ENCODE results near the gene KLF13. TPM values are rescaled to one million over a fixed set of nuclear protein-coding genes. Genes with fewer than 3 reads are reported as not detected.

Gene KLF13
- total RNA-seq, 1 experiment from 2014 or later = 60.1 TPM

- CTCF ChIA-PET = no interaction called here
- no peak overlapping the region for H3K4me2 ChIP-seq (ENCODE audit: low read length)
- H3K4me3 ChIP-seq (replicated peaks in 1 of 2; ENCODE audit: low read depth in 1 of 2, low read length in 2 of 2) = no peak overlapping the region
- H2AFZ ChIP-seq (ENCODE audit: low read depth, low read length, poor library complexity, severe bottlenecking) = no peak overlapping the region
- H4K20me1 ChIP-seq (ENCODE audit: insufficient read depth) = no peaks in the 10 kb centered on the region
- H3K36me3 ChIP-seq (ENCODE audit: control insufficient read depth in 1 of 2, insufficient read depth in 2 of 2, low read length in 2 of 2) = no peaks in the 10 kb centered on the region
- H3K9me3 ChIP-seq (ENCODE audit: control insufficient read depth in 1 of 2, insufficient read depth in 1 of 2, low read depth in 1 of 2, low read length in 2 of 2) = no peaks in the 10 kb centered on the region
- no TSS peak for BruUV-seq (replicated peaks)
- RAD21 ChIA-PET (ENCODE audit: low non-redundant PET in 1 of 2, low total read pairs in 2 of 2, uncharacterized antibody in 2 of 2, unreplicated experiment in 2 of 2) = no interaction called here
- ATAC-seq (no peak), DNase-seq (ENCODE audit: low read depth, low spot score) (no peak)
- POLR2A ChIA-PET = no interaction called here
- no peaks in the 10 kb centered on the region for H3K9me2 ChIP-seq (ENCODE audit: insufficient read depth)
- H3K27me3 ChIP-seq (ENCODE audit: insufficient read depth, low read length) = no peaks in the 10 kb centered on the region
- no peak overlapping the region for H3K9ac ChIP-seq (ENCODE audit: low read length)
- no peak overlapping the region for H3K27ac ChIP-seq (ENCODE audit: low read depth, low read length)
- no peak for TF ChIP-seq MAX (IDR thresholded peaks at IDR 0.05)
- TF ChIP-seq EGR1 (IDR thresholded peaks at IDR 0.05; ENCODE audit: low read depth) = no peak
- no peak for TF ChIP-seq CTCF (IDR thresholded peaks at IDR 0.05 in 2 of 3, conservative IDR thresholded peaks at IDR 0.05 in 1 of 3; ENCODE audit: borderline replicate concordance in 1 of 3, insufficient read depth in 1 of 3, low read depth in 2 of 3, low read length in 2 of 3)
- TF ChIP-seq POLR2A (IDR thresholded peaks at IDR 0.05; ENCODE audit: borderline replicate concordance, extremely low read depth, insufficient read depth, insufficient read length) = no peak
- no peak for TF ChIP-seq ATF3 (IDR thresholded peaks at IDR 0.05)
- no peak for TF ChIP-seq RAD21 (IDR thresholded peaks at IDR 0.05; ENCODE audit: low read depth)
- TF ChIP-seq EZH2phosphoT487 (IDR thresholded peaks at IDR 0.05; ENCODE audit: borderline replicate concordance) = no peak
- TF ChIP-seq ZNF274 (IDR thresholded peaks at IDR 0.05; ENCODE audit: low read depth, low read length) = no peak
- no peak for TF ChIP-seq SIN3A (IDR thresholded peaks at IDR 0.05; ENCODE audit: low read depth)
- TF ChIP-seq CEBPB (IDR thresholded peaks at IDR 0.05; ENCODE audit: low read depth) = no peak
- TF ChIP-seq ELF1 (IDR thresholded peaks at IDR 0.05; ENCODE audit: borderline replicate concordance, low read depth) = no peak
- peaks cover 9% of the 10 kb centered on the region in 2 experiments; a peak in 3 of 4 replicates for H3K4me1 ChIP-seq (ENCODE audit: control insufficient read depth in 1 of 2, insufficient read depth in 2 of 2, low read length in 2 of 2)
- peaks cover 34% of the 10 kb centered on the region; the same call in 1 of the 2 replicates for H3K79me2 ChIP-seq (ENCODE audit: insufficient read depth, low read length)
- intact Hi-C loops (cut with micrococcal nuclease) = no loop called here
Measured at GRCh38 chr15:31347067-31347975, 20.7 kb downstream of the KLF13 start.

Measured in HCT116 (cell line).